Frontal cortex (tissue), 4 donors: ENCODE results near the gene CREB5. TPM values are rescaled to one million over a fixed set of nuclear protein-coding genes. Genes with fewer than 3 reads are reported as not detected.

ENCODE experiments used
- DNase-seq, 2 donors: peaks; one replicate each; pipeline ENCODE4 v3.0.0; 2012; ENCODE audit warnings: low spot score in 2 of 2
- FAIRE-seq: peaks from 2 replicates; lab custom pipeline; 2012; peaks lifted over from hg19 to GRCh38; lab: Jason Lieb, UNC
- total RNA-seq: library from RNA; depleted of rRNA; stranded (reverse); fragments of >200 nt; gene quantifications from one replicate; pipeline ENCODE4 v1.2.3, GENCODE V29; 2014
- donor health status: control.
- donor health status: control.
- donor health status: control.

CREB5 gene
- total RNA-seq, 1 donor from 2014 or later = 4.5 TPM

DNA sequence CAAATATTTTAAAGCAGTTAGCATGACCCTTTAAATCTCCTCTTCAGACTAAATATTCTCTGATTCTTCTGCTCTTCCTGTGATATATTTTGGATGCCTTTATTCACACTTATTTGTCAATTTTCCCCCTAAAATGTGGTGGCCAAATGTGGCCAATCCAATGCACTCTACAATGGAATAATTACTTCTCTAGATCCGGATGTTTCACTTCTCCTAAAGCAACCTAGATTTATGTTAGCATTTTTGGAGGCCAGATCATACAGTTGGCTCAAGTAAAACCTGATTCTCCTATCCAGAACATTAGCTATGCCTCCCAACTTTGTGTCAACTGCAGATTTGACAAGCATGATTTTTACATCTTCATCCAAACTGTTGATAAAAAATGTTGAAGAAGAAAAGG is 153.7 kb downstream of the CREB5 start:
- FAIRE-seq (no peak), DNase-seq (no peak)

DNA sequence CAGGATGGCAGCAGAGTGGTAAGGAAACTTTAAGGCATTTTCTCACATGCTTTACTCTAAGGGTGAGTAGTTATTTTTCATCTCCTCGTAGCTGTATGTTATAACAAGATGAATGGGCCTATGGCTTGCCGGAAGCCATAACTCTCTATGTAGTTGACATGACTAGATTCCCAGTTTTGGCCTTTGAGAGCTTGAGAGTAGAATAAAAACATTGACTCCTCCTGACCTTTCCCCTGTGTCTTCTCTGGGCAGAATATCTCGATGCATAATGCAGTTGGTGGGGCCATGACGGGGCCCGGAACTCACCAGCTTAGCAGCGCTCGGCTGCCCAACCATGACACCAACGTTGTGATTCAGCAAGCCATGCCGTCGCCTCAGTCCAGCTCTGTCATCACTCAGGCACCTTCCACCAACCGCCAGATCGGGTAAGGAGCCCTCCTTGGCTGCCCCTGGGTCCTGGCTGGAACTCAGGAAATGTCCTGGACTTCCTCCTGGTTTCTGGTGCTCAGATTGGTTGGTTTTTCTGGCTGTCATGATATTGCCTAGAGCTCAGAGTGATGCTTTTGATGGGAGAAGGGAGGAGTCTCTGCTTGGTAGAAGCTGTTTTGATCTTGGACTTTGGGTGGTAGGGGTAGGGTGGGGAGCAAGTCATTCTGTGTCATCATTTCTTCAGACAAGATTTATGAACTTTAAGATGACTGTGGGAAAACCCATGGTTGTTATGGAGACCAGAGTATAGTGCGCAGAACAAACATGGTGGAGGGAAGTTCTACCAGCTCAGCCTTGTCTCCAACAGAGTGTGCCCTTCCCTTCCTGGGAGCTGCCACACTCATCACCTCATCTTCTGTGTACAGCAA is 158.0 kb downstream of the CREB5 start:
- DNase-seq = no peak
- FAIRE-seq = no peak

GRCh38 chr7:28570970-28571288 is 158.6 kb downstream of the CREB5 start:
- no peak for FAIRE-seq
- DNase-seq = no peak

DNA sequence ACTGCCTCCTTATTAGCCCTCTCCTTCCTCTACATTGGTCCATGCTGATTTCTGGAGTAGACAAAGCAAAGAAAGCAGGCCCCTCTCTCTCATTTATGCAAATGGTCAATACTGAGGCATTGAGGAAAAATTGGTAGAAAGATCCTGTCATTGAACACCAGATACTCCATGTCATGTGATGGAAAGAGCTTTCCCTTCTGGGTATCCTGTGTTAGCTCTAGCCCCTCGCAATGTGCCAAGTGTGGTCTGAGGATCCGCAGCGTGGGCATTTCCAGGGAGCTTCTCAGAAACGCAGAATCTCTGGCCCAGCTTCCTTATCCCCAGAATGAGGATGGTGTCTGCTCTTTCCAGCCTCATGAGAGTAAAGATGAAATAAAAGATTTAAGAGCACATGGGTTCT is 159.1 kb downstream of the CREB5 start:
- FAIRE-seq (no peak), DNase-seq (no peak)

- DNase-seq (no peak), FAIRE-seq (no peak)
Observed at GRCh38 chr7:28572321-28573058, 160.2 kb downstream of the CREB5 start.

DNA sequence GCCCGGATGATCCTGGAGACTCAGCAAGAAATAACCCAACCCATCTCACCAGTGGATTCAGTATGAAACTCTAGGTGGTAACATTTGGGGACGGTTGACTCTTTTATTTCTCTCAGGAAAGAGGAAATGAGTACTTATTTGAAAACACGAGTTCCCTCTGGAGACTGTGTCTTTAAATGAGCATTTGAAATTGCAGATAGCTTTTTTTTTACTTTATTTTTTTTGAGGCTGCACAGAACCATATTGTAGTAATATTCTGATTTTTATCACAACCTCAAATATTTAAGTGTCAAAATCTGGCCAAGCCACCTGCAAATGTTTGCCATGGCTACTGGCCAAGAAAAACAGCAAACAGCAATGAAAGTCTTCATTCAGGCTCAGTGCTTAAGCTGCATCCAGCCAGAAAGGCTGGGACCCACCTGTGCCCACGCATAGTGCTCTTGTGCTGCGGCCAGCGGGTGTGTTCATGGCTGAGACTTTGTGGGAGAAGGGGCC is 160.8 kb downstream of the CREB5 start:
- no peak for FAIRE-seq

GRCh38 chr7:28573651-28574301 is 161.5 kb downstream of the CREB5 start:
- FAIRE-seq (no peak), DNase-seq (no peak)

More for the DNA sequence above, 160.8 kb downstream of the CREB5 start:
- no peak for DNase-seq

GRCh38 chr7:28575241-28575643 is 162.9 kb downstream of the CREB5 start:
- FAIRE-seq = no peak

GRCh38 chr7:28576656-28577055 is 164.3 kb downstream of the CREB5 start:
- no peak for FAIRE-seq
- DNase-seq = no peak

More at GRCh38 chr7:28575241-28575643, 162.9 kb downstream of the CREB5 start:
- no peak for DNase-seq

DNA sequence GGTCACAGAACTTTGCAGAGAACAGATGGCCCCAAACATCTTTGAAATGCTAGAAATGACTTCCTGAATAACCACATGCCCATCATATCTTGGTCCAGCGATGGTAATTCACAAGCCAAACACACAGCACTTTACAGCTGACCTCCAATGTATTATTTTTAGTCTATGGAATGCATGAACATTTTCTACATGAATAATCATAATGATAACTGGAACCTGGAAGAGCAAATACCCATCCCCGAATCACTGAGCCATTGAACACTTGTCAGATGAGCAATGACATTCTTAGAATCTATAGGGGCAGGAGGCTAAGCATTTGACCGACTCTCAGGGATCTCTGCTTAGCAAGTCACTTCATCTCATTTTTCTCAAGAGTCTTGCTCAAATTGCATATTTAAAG is 167.3 kb downstream of the CREB5 start:
- no peak for FAIRE-seq
- no peak for DNase-seq

DNA sequence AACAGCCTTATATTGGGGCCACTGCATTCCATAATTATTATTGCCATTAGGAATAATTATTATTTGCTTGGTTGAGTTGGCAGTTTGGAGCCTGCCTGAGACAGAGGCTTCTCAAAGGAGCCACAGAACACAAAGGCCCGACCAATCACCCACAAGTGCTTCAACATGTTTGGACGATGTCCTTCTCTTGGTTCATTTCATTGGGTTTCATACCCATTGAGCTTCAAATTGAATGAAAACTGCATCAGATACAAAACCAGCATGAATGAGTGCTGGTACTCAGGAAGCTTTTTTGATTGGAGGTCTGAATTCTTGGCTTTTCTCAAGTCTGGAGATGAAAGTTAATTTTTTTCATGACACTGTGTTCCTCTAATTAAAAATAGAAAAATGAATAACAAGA is 168.3 kb downstream of the CREB5 start:
- DNase-seq (no peak), FAIRE-seq (no peak)

GRCh38 chr7:28581351-28581750 is 169.0 kb downstream of the CREB5 start:
- DNase-seq = no peak
- no peak for FAIRE-seq

DNA sequence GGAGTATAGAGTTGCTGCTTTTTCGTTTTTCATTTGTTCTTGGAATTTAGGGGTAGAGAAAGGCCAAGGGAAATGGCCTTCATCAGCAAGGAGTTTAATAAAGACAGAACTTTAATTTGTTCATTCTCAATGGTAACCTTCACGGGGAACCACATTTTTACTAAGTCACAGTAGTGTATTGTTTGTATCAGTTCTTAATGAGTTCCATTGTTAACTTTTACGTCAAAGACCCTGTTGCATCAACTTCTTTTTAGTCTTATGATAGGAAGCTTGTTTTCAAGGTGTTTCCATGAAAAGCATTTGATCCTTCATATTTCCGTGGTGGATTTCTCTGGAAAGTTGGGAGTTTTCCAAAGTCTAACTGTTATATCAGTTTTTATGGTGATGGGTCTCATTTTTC is 169.9 kb downstream of the CREB5 start:
- FAIRE-seq = no peak
- no peak for DNase-seq

- FAIRE-seq (no peak), DNase-seq (no peak)
Observed at GRCh38 chr7:28584235-28584634, 171.9 kb downstream of the CREB5 start.

GRCh38 chr7:28586736-28587135 is 174.4 kb downstream of the CREB5 start:
- no peak for DNase-seq

GRCh38 chr7:28587211-28587610 is 174.9 kb downstream of the CREB5 start:
- no peak for FAIRE-seq
- DNase-seq = no peak

More at GRCh38 chr7:28586736-28587135, 174.4 kb downstream of the CREB5 start:
- no peak for FAIRE-seq

DNA sequence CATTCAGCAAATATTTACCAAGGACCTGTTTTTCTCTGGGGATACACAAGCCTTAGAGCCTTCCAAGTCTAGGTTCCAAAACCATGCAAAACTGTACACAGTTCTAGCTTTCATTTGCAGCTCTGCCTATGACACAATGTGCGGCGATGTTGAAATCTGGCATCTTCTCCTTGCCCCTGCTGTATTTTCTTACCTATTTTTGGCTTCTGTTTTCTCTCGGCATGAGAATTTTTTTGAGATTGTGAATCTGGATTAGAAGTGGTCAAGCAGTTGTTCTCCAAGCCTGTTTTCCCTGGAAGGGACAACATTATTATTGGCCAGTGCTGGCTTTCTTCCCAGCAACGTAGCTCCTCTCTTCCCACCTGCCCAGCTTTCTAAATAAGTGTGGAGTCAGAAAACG is 176.3 kb downstream of the CREB5 start:
- FAIRE-seq = no peak

GRCh38 chr7:28591041-28591674 is 178.8 kb downstream of the CREB5 start:
- no peak for FAIRE-seq

More for the DNA sequence above, 176.3 kb downstream of the CREB5 start:
- no peak for DNase-seq

DNA sequence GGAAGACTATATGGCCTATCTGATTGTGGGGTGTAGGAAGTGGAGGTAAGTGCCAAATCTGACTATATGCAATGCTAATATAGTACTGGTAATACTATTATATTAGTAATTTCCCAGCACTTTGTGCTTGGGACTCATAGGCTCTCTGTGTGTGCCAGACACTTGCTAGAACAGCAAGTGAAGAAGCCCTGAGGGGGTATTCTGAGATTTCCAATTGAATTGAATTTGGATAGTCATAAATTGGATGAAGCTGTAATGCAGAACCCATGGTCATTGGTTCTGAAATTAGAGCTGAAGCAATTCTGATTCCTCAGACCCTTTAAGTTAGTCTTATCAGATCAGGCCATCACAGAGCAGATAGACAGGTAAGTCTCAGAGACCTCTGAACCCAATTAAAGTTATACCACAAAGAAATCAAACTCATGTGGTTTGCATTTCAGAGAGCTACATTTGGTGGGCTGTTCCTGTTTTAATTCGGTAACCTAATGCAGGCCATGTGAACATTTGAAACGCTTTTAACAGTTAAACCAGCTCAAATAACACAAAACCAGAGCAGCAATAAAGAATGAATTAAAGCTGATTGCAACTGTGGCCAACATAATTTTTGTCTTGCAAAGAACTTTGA is 179.5 kb downstream of the CREB5 start:
- FAIRE-seq = no peak
- DNase-seq = no peak

More at GRCh38 chr7:28591041-28591674, 178.8 kb downstream of the CREB5 start:
- DNase-seq = no peak

DNA sequence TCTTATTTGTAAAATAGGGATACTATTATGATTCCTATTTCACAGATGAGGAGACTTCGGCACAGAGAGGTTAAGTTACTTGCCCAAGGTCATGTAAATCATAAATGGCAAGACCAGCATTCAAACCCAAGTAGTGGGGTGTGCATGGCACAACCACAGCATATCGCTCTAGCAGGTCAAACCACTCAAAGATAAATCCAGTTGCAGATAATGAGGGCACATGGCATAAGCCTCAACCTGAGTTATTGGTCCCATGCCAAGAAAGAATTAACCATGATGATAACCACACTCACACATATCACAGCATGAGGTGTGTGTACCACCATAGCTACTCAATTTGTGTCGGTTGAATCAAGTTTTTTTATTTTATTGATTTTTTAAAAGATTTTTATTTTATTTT is 180.5 kb downstream of the CREB5 start:
- DNase-seq (no peak), FAIRE-seq (no peak)
